ENCODE measurements around the gene LAMA3. TPM values are rescaled to one million over a fixed set of nuclear protein-coding genes. Genes with fewer than 3 reads are reported as not detected.

The LAMA3 gene
- total RNA-seq, 1 donor from 2014 or later = 3.5 TPM

- no peak for TF ChIP-seq CTCF (IDR thresholded peaks at IDR 0.05; ENCODE audit: borderline replicate concordance)
- Histone ChIP-seq H3K4me3 (no peak overlapping the region), H3K36me3 (peaks cover 21% of the 10 kb centered on the region), H3K27ac (replicated peaks) (no peak overlapping the region), H3K9me3 (replicated peaks) (peaks cover 12% of the 10 kb centered on the region), H3K4me1 (peaks cover 7% of the 10 kb centered on the region), H3K27me3 (ENCODE audit: low read depth) (no peaks in the 10 kb centered on the region)
- DNase-seq = no peak
- intact Hi-C loops (cut with micrococcal nuclease) = no loop called here
These were observed 95.6 kb downstream of the LAMA3 start for GRCh38 chr18:23784832-23785245.

GRCh38 chr18:23793051-23793450 lies 103.8 kb downstream of the LAMA3 start:
- no peak overlapping the region for H3K4me3 ChIP-seq
- DNase-seq = no peak
- intact Hi-C loops (cut with micrococcal nuclease) = no loop called here
- H3K4me1 ChIP-seq = no peaks in the 10 kb centered on the region
- no peaks in the 10 kb centered on the region for H3K36me3 ChIP-seq
- no peaks in the 10 kb centered on the region for H3K27me3 ChIP-seq (ENCODE audit: low read depth)
- no peak for TF ChIP-seq CTCF (IDR thresholded peaks at IDR 0.05; ENCODE audit: borderline replicate concordance)
- no peaks in the 10 kb centered on the region for H3K9me3 ChIP-seq (replicated peaks)
- no peak overlapping the region for H3K27ac ChIP-seq (replicated peaks)

- TF ChIP-seq CTCF (IDR thresholded peaks at IDR 0.05; ENCODE audit: borderline replicate concordance) = no peak
- no peak overlapping the region for H3K27ac ChIP-seq (replicated peaks)
- intact Hi-C loops (cut with micrococcal nuclease) = no loop called here
- no peaks in the 10 kb centered on the region for H3K4me1 ChIP-seq
- no peaks in the 10 kb centered on the region for H3K9me3 ChIP-seq (replicated peaks)
- no peak for DNase-seq
- H3K4me3 ChIP-seq = no peak overlapping the region
- no peaks in the 10 kb centered on the region for H3K36me3 ChIP-seq
- no peaks in the 10 kb centered on the region for H3K27me3 ChIP-seq (ENCODE audit: low read depth)
These were observed 105.0 kb downstream of the LAMA3 start for GRCh38 chr18:23793985-23794867.

GRCh38 chr18:23798249-23798648 lies 109.0 kb downstream of the LAMA3 start:
- Histone ChIP-seq H3K27me3 (ENCODE audit: low read depth) (no peaks in the 10 kb centered on the region), H3K9me3 (replicated peaks) (no peaks in the 10 kb centered on the region), H3K4me1 (no peaks in the 10 kb centered on the region), H3K4me3 (no peak overlapping the region), H3K36me3 (no peaks in the 10 kb centered on the region), H3K27ac (replicated peaks) (no peak overlapping the region)
- TF ChIP-seq CTCF (IDR thresholded peaks at IDR 0.05; ENCODE audit: borderline replicate concordance) = no peak
- intact Hi-C loops (cut with micrococcal nuclease) = no loop called here
- DNase-seq = no peak

GRCh38 chr18:23798824-23799223 lies 109.6 kb downstream of the LAMA3 start:
- H3K27me3 ChIP-seq (ENCODE audit: low read depth) = no peaks in the 10 kb centered on the region
- TF ChIP-seq CTCF (IDR thresholded peaks at IDR 0.05; ENCODE audit: borderline replicate concordance) = no peak
- no peak for DNase-seq
- no peaks in the 10 kb centered on the region for H3K36me3 ChIP-seq
- intact Hi-C loops (cut with micrococcal nuclease) = no loop called here
- no peaks in the 10 kb centered on the region for H3K4me1 ChIP-seq
- H3K9me3 ChIP-seq (replicated peaks) = no peaks in the 10 kb centered on the region
- H3K27ac ChIP-seq (replicated peaks) = no peak overlapping the region
- H3K4me3 ChIP-seq = no peak overlapping the region
